ENCODE measurements around the gene UBXN10.

GRCh38 chr1:20200966-20201365, 15.1 kb downstream of the UBXN10 start:
- TF ChIP-seq POLR2AphosphoS5 (IDR thresholded peaks at IDR 0.05; ENCODE audit: borderline replicate concordance, low read depth, low read length): no peak
- no peak for TF ChIP-seq EZH2 (IDR thresholded peaks at IDR 0.05)

All from SK-N-MC (cell line).